A673 (cell line): ENCODE results near the gene EFNA5. TPM values are rescaled to one million over a fixed set of nuclear protein-coding genes. Genes with fewer than 3 reads are reported as not detected.

ENCODE experiments used
- BruUV-seq: library from RNA; stranded (reverse); fragments of 400-500 nt; replicated peaks from 2 replicates; lab custom pipeline; 2021; lab: Mats Ljungman, UMichigan
- CTCF ChIA-PET: fragments of 300-600 bp; sonication (Branson Sonifier 250); formaldehyde crosslinking; loops from one replicate; lab custom pipeline; 2022; ENCODE audit warnings: antibody characterized with exemption; lab: Charles Lee
- POLR2A ChIA-PET: fragments of 300-600 bp; sonication (Branson Sonifier 250); formaldehyde crosslinking; loops from one replicate; lab custom pipeline; 2022; ENCODE audit warnings: antibody characterized with exemption; ENCODE audit not compliant: low non-redundant PET; lab: Charles Lee
- DNase-seq: peaks from one replicate; pipeline ENCODE4 v3.0.0-alpha.2; 2015; ENCODE audit warnings: low spot score
- H3K27ac ChIP-seq: fragments of 200-600 bp; sonication (generic); 2 replicates; pipeline ENCODE4 v1.5.1; 2016; ENCODE audit warnings: mixed run types, low read depth, mild to moderate bottlenecking, mixed read lengths, antibody characterized with exemption, low read length; ENCODE audit not compliant: poor library complexity, severe bottlenecking
- H3K27me3 ChIP-seq: fragments of 200-600 bp; sonication (generic); replicated peaks from 2 replicates; pipeline ENCODE4 v1.6.1; 2017; ENCODE audit warnings: mixed run types, low read depth, mild to moderate bottlenecking, mixed read lengths, antibody characterized with exemption, low read length; ENCODE audit not compliant: insufficient read depth, poor library complexity
- H3K36me3 ChIP-seq: fragments of 200-600 bp; sonication (generic); 2 replicates; pipeline ENCODE4 v1.6.1; 2016; ENCODE audit warnings: mixed run types, mild to moderate bottlenecking, mixed read lengths, antibody characterized with exemption, low read length; ENCODE audit not compliant: insufficient read depth, poor library complexity, severe bottlenecking
- H3K4me1 ChIP-seq: fragments of 200-600 bp; sonication (generic); 2 replicates; pipeline ENCODE4 v1.6.1; 2017; ENCODE audit warnings: mixed run types, mild to moderate bottlenecking, mixed read lengths, antibody characterized with exemption, low read length; ENCODE audit not compliant: insufficient read depth, poor library complexity, severe bottlenecking
- H3K4me3 ChIP-seq: fragments of 200-600 bp; sonication (generic); 2 replicates; pipeline ENCODE4 v1.5.1; 2016; ENCODE audit warnings: low read depth, mixed run types, mild to moderate bottlenecking, mixed read lengths, low read length; ENCODE audit not compliant: poor library complexity, severe bottlenecking
- H3K9me3 ChIP-seq: fragments of 200-600 bp; sonication (generic); 2 replicates; pipeline ENCODE4 v1.6.1; 2016; ENCODE audit warnings: mixed run types, low read depth, mild to moderate bottlenecking, mixed read lengths, antibody characterized with exemption, low read length; ENCODE audit not compliant: poor library complexity, severe bottlenecking
- EZH2 ChIP-seq: fragments of 200-600 bp; sonication (generic); IDR thresholded peaks from 2 replicates; pipeline ENCODE4 v1.6.1; 2017; ENCODE audit warnings: borderline replicate concordance, low read depth, mild to moderate bottlenecking, mixed read lengths, antibody characterized with exemption, low read length; ENCODE audit not compliant: poor library complexity, severe bottlenecking
- intact Hi-C: fragments of 100-400 bp; cut with micrococcal nuclease; formaldehyde crosslinking; loops from one replicate; pipeline ENCODE4 v1.10.0; 2022; ENCODE audit not compliant: unreplicated experiment
- total RNA-seq: library from RNA; stranded (reverse); gene quantifications from 2 replicates; pipeline ENCODE4 v1.2.3, GENCODE V29; 2021
- TF ChIP-seq, protein P1 (sequence below): fragments of 300-800, 200-600 bp; sonication (generic); conservative IDR thresholded peaks from 2 replicates; pipeline ENCODE4 v1.5.1; 2017; ENCODE audit warnings: low read depth, mild to moderate bottlenecking, antibody characterized with exemption, low read length, moderate library complexity, mixed read lengths

The EFNA5 gene
- total RNA-seq, 1 experiment from 2014 or later: 16.7 TPM

DNA sequence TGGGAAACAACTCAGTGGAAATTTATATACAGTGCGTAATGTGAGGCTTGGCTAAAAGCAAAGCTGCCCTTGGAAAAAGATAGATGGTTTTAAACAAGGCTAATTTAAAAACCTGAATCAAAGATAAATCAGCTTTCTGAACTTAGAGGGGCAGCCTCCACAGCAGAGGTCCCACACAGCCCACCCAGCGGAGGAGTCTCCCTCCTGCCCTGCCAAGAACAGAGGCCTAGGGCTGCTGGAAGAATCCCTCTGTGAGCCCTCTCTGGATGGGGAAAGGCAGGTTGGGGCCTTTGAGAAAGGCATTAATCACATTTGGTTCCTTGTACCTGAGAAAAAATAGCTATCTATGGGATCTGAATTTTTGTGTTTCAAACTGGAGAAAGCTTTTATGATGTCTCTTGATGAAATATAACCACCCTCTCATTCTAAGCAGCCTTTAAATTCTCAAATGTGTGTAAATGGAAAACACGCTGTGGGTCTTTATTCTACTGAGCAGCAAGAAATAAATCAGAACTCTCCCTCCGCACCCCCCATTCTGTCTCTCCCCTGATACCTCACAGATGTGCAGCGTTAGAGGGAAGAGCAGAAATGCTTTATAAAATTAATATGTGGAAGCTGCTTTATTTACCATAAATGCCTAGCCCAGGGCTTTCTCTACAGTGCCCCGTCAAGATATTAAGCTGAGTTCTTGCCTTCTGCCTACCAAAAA, 329.2 kb downstream of the EFNA5 start:
- Histone ChIP-seq H3K9me3 (peaks cover 14% of the 10 kb centered on the region), H3K4me3 (no peak overlapping the region), H3K27me3 (peaks cover 9% of the 10 kb centered on the region), H3K36me3 (no peaks in the 10 kb centered on the region), H3K27ac (no peak overlapping the region), H3K4me1 (peaks cover 5% of the 10 kb centered on the region)
- TF ChIP-seq, protein P1, sequence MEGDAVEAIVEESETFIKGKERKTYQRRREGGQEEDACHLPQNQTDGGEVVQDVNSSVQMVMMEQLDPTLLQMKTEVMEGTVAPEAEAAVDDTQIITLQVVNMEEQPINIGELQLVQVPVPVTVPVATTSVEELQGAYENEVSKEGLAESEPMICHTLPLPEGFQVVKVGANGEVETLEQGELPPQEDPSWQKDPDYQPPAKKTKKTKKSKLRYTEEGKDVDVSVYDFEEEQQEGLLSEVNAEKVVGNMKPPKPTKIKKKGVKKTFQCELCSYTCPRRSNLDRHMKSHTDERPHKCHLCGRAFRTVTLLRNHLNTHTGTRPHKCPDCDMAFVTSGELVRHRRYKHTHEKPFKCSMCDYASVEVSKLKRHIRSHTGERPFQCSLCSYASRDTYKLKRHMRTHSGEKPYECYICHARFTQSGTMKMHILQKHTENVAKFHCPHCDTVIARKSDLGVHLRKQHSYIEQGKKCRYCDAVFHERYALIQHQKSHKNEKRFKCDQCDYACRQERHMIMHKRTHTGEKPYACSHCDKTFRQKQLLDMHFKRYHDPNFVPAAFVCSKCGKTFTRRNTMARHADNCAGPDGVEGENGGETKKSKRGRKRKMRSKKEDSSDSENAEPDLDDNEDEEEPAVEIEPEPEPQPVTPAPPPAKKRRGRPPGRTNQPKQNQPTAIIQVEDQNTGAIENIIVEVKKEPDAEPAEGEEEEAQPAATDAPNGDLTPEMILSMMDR: no peak
- no peak for TF ChIP-seq EZH2
- intact Hi-C loops: no loop called here
- BruUV-seq: no TSS peak
- no peak for DNase-seq
- POLR2A ChIA-PET: no interaction called here
- CTCF ChIA-PET: no interaction called here

DNA sequence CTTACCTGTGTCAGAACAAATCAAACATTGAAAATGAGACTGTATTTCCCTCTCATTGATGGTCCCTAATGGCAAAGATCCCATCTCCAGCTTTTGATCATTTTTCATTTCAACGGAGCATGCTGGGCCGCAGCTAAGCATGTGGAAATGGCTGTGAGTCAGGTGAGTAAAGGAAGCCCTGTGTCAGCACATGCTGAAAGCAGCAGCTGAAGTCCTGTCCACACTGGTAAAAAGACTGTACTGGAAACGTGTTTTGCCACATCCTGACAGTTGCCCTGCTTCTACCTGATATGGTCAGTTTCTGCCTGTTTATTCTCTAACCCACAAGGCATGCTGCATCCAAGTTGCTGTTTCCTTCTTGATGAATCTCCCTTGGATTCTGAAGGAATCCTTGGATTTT, 330.1 kb downstream of the EFNA5 start:
- TF ChIP-seq, protein P1: no peak
- no peak for TF ChIP-seq EZH2
- Histone ChIP-seq H3K36me3 (no peaks in the 10 kb centered on the region), H3K4me1 (peaks cover 5% of the 10 kb centered on the region), H3K27ac (no peak overlapping the region), H3K27me3 (peaks cover 9% of the 10 kb centered on the region), H3K4me3 (no peak overlapping the region), H3K9me3 (peaks cover 10% of the 10 kb centered on the region)
- CTCF ChIA-PET: no interaction called here
- POLR2A ChIA-PET: no interaction called here
- no TSS peak for BruUV-seq
- intact Hi-C loops: no loop called here
- DNase-seq: no peak

DNA sequence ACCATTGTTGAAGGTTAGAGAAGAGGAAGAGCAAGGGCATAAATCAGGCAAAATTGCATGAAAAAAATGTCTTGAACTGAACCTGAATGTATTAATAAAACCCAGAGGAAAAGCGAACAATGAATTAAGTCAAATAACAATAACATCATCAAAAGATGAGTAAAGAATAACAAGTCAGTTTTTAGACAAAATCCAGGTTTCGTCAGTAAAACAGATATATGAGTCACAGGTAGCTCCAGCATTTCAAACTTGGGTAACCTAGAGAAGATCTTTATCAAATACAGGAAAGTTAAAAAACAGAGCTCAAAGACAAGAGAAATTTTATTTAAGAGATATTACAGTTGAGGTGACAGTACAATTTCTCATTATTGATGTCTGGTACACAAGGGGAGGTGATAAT, 332.4 kb downstream of the EFNA5 start:
- H3K27me3 ChIP-seq: peaks cover 9% of the 10 kb centered on the region
- intact Hi-C loops: no loop called here
- BruUV-seq: no TSS peak
- H3K9me3 ChIP-seq: no peaks in the 10 kb centered on the region
- no peak overlapping the region for H3K27ac ChIP-seq
- ChIA-PET POLR2A (no interaction called here), CTCF (no interaction called here)
- TF ChIP-seq EZH2: no peak
- TF ChIP-seq, protein P1: no peak
- H3K4me1 ChIP-seq: peaks cover 5% of the 10 kb centered on the region
- no peak for DNase-seq
- no peak overlapping the region for H3K4me3 ChIP-seq
- H3K36me3 ChIP-seq: no peaks in the 10 kb centered on the region
